A204.1 (cell line): Measurements from ENCODE around the gene UBL4A.
"Not testable (repeated sequence)": the region's sequence is repeated elsewhere in the genome, so short reads cannot be mapped to it uniquely, and the experiment has no call there.

Source experiments
- FAIRE-seq: peaks from 2 replicates; lab custom pipeline; 2012; peaks lifted over from hg19 to GRCh38; lab: Jason Lieb, UNC

The UBL4A gene

GRCh38 chrX:154507673-154508383 lies 21.4 kb upstream of the UBL4A start:
- FAIRE-seq, result no peak

DNA sequence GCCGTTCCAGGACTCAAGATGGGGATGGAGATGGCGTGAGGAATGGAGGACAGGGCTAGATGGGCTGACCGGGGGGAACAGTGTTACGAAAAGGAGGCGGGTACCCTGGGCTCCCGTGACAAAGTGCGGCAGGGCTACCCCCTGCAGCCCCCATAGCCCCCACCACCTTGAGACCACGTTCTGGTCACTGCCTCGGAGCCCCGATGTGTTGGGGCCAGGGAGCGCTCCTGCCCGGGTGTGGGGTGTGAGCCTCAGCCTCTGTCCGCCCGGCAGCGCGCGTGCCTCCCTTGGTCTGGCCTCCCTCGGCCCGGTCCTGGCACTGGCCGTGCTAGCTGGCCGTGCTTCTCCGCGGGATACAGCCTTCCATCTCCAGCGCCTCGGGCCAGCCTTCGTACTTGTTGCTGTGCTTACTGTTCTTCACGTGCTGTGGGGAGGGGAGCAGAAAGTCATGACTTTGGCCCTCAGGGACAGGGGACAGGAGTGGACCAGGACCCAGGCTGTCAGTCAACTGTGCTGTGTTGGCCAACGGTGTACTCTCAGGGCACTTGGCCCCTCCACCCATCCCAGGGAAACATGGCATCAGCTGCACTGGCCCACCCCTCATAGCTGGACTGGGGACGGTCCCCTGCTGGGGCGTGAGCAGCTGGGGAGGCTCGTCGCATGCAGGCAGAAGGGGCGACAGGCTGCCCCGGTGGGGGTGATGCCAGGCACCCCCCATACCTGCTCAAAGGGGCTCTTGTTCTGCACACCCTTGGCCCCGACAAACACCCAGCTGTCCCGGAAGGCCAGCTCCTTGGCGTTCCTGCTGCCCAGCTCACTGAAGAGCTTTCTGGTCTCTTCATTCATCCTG lies 20.3 kb upstream of the UBL4A start:
- FAIRE-seq, result no peak

GRCh38 chrX:154505734-154506133 lies 19.3 kb upstream of the UBL4A start:
- FAIRE-seq, result no peak

- no peak for FAIRE-seq
Observed at GRCh38 chrX:154502989-154503388, 16.6 kb upstream of the UBL4A start.

DNA sequence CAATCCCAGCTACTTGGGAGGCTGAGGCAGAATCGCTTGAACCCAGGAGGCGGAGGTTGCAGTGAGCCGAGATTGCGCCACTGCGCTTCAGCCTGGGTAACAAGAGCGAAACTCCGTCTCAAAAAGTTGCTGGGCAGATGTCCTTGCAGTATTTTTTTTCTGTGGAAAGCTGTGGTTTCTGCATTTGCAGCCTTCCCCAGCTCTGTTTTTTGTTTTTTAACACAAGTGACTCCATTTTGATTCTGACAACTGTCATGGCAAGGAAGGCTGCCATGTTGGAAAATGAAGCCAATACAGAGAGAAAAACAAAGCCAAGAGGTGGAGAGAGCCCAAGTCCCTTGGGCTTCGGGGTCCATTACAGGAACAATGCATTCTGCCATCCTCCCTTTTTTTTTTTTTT lies 15.7 kb upstream of the UBL4A start:
- FAIRE-seq, result no peak

DNA sequence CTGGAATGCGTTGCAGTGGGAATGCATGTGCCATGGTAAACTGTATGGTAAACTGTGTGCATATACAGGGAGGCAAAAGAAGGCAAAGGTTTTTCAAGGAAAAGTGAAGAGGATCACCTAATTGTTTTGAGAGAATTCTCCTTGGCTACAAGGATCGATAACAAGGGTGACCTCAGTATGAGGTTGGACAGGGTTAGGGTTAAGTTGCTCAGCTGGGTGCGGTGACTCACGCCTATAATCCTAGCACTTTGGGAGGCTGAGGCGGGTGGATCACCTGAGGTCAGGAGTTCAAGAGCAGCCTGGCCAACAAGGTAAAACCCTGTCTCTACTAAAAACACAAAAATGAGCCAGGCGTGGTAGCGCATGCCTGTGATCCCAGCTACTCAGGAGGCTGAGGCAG lies 15.0 kb upstream of the UBL4A start:
- not testable (repeated sequence) for FAIRE-seq

GRCh38 chrX:154496591-154497137 lies 10.2 kb upstream of the UBL4A start:
- FAIRE-seq, result not testable (repeated sequence)

GRCh38 chrX:154495472-154495922 lies 9.1 kb upstream of the UBL4A start:
- FAIRE-seq, result no peak

- no peak for FAIRE-seq
Observed at GRCh38 chrX:154494715-154495114, 8.3 kb upstream of the UBL4A start.

GRCh38 chrX:154490414-154491083 lies 4.1 kb upstream of the UBL4A start, which contains the start of gene SLC10A3:
TSS of gene SLC10A3 (minus strand) at chrX:154490629. CDS start at chrX:154488940, 1,689 bp downstream.
- FAIRE-seq, result no peak

- no peak for FAIRE-seq
Observed at GRCh38 chrX:154490021-154490413, 3.6 kb upstream of the UBL4A start.

- no peak for FAIRE-seq
Observed at GRCh38 chrX:154489182-154489581, 2.8 kb upstream of the UBL4A start.

DNA sequence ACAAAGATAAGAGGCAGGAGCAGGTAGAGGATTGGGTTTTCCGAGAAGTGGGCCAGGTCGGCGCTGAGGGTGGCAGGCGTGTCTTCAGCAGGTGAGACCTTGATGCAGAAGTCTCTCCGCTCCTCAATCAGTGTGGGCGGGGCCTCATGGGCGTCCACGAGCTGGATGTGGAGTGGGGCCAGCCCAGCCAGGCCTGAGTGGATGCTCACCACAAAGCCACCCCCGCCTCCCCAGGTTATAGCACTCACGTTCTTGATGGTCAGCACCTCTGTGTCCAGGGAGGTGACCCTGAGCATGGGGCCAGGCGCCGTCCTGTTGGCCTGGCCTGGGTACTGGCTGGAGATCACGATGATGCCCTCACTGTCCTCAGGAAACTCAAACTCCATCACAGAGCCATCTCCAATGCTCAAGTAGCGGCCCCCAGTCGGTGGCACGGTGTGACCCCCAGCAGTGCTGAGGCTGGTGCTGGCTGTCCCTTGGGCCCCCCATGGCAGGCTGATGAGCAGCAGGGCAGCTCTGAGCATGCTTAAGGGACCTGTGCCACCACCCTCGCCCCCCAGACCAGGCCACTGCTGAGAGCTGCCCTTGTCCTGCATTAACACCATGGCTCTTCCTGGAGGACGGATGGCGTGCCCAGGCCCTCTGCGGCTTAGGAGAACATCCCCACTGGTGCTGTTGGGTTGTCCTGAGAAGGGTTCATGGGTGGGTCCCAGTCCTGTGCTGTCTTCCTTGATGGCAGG lies 2.1 kb upstream of the UBL4A start:
- FAIRE-seq, result no peak

DNA sequence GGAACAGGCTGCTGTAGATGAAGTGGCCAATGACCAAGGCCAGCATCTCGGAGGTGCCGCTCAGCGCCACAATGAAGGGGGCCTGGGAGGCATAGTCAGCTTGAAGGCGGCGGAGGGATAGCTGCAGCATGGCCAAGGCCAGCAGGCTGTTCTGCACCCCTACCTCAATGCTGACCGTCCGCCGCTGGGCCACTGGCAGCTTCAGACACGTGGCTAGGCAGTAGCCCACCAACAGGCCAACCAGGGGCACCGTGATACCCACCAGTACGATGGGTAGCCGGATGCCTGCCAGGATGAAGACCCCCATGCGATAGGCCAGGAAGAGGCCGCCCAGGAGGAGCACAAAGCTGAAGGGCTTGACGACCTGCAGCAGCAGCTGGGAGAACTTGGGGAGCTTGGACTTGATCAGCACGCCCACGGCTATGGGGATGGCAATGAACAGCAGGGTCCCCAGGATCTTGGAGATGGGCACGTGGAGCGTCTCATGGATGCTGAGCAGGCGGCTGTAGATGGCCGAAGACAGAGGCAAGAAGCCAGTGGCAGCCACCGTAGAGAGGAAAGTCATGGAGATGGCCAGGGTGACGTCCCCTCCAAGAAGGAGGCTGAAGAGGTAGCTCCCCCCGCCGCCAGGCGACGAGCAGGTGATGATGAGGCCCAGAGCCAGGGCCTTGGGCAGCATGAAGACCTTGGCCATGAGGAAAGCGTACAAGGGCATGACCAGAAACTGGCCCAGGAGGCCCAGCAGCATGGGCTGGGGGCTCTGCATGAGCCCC lies 1.3 kb upstream of the UBL4A start:
- no peak for FAIRE-seq

- no peak for FAIRE-seq
Observed at GRCh38 chrX:154486052-154486395, 391 bp downstream of the UBL4A start.

GRCh38 chrX:154485150-154486051 lies 1.0 kb downstream of the UBL4A start:
- no peak for FAIRE-seq

- FAIRE-seq, result no peak
Observed at GRCh38 chrX:154484255-154485149, 1.9 kb downstream of the UBL4A start.

- no peak for FAIRE-seq
Observed at GRCh38 chrX:154483325-154483724, 3.1 kb downstream of the UBL4A start.

DNA sequence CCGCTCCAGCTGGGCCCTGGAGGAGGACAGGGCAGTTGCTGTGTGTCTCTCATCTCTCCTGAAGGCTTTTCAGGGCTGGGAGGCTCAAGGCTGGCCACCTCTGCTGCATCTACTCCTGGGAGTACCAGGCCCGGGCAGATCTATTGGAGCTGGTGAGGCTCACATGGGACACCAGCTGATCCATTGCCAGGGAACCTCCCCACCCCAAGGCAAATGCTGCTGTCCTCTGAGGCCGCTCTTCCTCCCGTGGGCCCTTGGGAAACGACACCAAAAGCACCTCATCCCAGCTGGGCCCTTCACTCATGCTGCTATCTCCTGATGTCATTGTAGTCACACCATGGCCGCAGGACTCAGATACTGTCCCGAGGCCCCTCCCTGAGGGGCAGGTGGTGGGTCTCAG lies 3.6 kb downstream of the UBL4A start:
- no peak for FAIRE-seq
